OCI-LY1 (cell line): Measurements from ENCODE around the gene PRKRA.

Experiments
- H2AFZ ChIP-seq: fragments of 200-600 bp; sonication (generic), shearing (Covaris generic); 2 replicates; pipeline ENCODE4 v1.6.0; 2014; ENCODE audit warnings: antibody characterized with exemption, mild to moderate bottlenecking, low read length
- H3F3A ChIP-seq: fragments of 200-600 bp; sonication (generic), shearing (Covaris generic); 2 replicates; pipeline ENCODE4 v1.6.0; 2014; ENCODE audit warnings: mild to moderate bottlenecking, antibody characterized with exemption, low read length, moderate library complexity; ENCODE audit not compliant: insufficient read depth
- H3K27ac ChIP-seq: fragments of 200-600 bp; sonication (generic); 2 replicates; pipeline ENCODE4 v1.5.1; 2014; ENCODE audit warnings: low read length, mixed run types, mild to moderate bottlenecking, low read depth; ENCODE audit not compliant: poor library complexity, severe bottlenecking
- H3K27me3 ChIP-seq: fragments of 200-600 bp; sonication (generic); 2 replicates; pipeline ENCODE4 v1.6.0; 2014; ENCODE audit warnings: antibody characterized with exemption, mild to moderate bottlenecking, low read length, moderate library complexity; ENCODE audit not compliant: insufficient read depth
- H3K36me3 ChIP-seq: fragments of 200-600 bp; sonication (generic); 2 replicates; pipeline ENCODE4 v1.6.1; 2014; ENCODE audit warnings: mild to moderate bottlenecking, antibody characterized with exemption, low read length, moderate library complexity, mixed read lengths; ENCODE audit not compliant: insufficient read depth
- H3K4me1 ChIP-seq: fragments of 200-600 bp; sonication (generic); 2 replicates; pipeline ENCODE4 v1.5.1; 2014; ENCODE audit warnings: mild to moderate bottlenecking, low read length, moderate library complexity; ENCODE audit not compliant: insufficient read depth, severe bottlenecking
- H3K4me2 ChIP-seq: fragments of 200-600 bp; sonication (generic), shearing (Covaris generic); 2 replicates; pipeline ENCODE4 v1.6.1; 2014; ENCODE audit warnings: low read length
- H3K4me3 ChIP-seq: fragments of 200-600 bp; sonication (generic); 2 replicates; pipeline ENCODE4 v1.5.1; 2014; ENCODE audit warnings: low read length, low read depth, mild to moderate bottlenecking, mixed read lengths; ENCODE audit not compliant: poor library complexity, severe bottlenecking
- H3K79me2 ChIP-seq: fragments of 200-600 bp; shearing (Covaris generic); 2 replicates; pipeline ENCODE4 v1.6.1; 2016; ENCODE audit warnings: mixed run types, low read length, mixed read lengths; ENCODE audit not compliant: insufficient read depth
- H3K9ac ChIP-seq: fragments of 200-600 bp; sonication (generic), shearing (Covaris generic); 2 replicates; pipeline ENCODE4 v1.6.1; 2014; ENCODE audit warnings: mild to moderate bottlenecking, low read length, mixed read lengths
- H3K9me2 ChIP-seq: fragments of 200-600 bp; sonication (generic), shearing (Covaris generic); 2 replicates; pipeline ENCODE4 v1.6.1; 2014; ENCODE audit warnings: low read depth, mild to moderate bottlenecking, low read length, mixed read lengths
- H3K9me3 ChIP-seq: fragments of 200-600 bp; shearing (Covaris generic); 2 replicates; pipeline ENCODE4 v1.6.1; 2014; ENCODE audit warnings: low read length, mixed read lengths
- H4K20me1 ChIP-seq: fragments of 200-600 bp; sonication (generic), shearing (Covaris generic); 2 replicates; pipeline ENCODE4 v1.6.0; 2016; ENCODE audit warnings: mild to moderate bottlenecking, low read length; ENCODE audit not compliant: insufficient read depth
- EZH2 ChIP-seq: fragments of 200-600 bp; sonication (generic), shearing (Covaris generic); IDR thresholded peaks from 2 replicates; pipeline ENCODE4 v1.8.0; 2017; ENCODE audit warnings: borderline replicate concordance, mixed run types, mild to moderate bottlenecking, antibody characterized with exemption, low read length, moderate library complexity, mixed read lengths
- TF ChIP-seq, protein P1 (sequence below): fragments of 200-600 bp; sonication (generic), shearing (Covaris generic); IDR thresholded peaks from 2 replicates; pipeline ENCODE4 v1.5.1; 2017; ENCODE audit warnings: mild to moderate bottlenecking, antibody characterized with exemption, low read length, moderate library complexity, mixed read lengths

Gene PRKRA

DNA sequence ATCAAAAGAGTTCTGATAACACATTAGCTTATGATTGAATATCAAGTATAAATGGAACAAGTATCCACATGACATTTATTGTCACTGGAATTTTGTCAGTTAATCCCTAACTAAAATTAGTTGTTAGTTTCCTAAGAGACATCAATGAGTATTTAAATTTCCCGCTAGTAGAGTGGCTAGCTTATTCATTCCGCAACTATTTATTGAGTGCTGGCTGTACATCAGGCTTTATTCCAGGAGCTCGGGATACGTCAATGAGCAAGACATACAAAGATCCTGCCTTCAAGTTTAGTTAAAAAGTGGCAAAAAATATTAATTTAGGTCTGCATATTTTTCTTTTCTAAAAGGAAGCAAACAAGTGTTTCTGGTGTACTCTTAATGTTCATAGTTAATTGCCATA lies 59.3 kb downstream of the PRKRA start:
- Histone ChIP-seq H3K9ac (no peak overlapping the region), H3K4me1 (no peaks in the 10 kb centered on the region), H3F3A (no peaks in the 10 kb centered on the region), H3K36me3 (no peaks in the 10 kb centered on the region), H3K9me2 (no peaks in the 10 kb centered on the region), H3K27me3 (no peaks in the 10 kb centered on the region), H3K27ac (no peak overlapping the region), H3K9me3 (no peaks in the 10 kb centered on the region), H4K20me1 (no peaks in the 10 kb centered on the region), H3K79me2 (no peaks in the 10 kb centered on the region), H3K4me3 (no peak overlapping the region), H3K4me2 (no peak overlapping the region), H2AFZ (no peak overlapping the region)
- TF ChIP-seq EZH2 = no peak
- TF ChIP-seq, protein P1, sequence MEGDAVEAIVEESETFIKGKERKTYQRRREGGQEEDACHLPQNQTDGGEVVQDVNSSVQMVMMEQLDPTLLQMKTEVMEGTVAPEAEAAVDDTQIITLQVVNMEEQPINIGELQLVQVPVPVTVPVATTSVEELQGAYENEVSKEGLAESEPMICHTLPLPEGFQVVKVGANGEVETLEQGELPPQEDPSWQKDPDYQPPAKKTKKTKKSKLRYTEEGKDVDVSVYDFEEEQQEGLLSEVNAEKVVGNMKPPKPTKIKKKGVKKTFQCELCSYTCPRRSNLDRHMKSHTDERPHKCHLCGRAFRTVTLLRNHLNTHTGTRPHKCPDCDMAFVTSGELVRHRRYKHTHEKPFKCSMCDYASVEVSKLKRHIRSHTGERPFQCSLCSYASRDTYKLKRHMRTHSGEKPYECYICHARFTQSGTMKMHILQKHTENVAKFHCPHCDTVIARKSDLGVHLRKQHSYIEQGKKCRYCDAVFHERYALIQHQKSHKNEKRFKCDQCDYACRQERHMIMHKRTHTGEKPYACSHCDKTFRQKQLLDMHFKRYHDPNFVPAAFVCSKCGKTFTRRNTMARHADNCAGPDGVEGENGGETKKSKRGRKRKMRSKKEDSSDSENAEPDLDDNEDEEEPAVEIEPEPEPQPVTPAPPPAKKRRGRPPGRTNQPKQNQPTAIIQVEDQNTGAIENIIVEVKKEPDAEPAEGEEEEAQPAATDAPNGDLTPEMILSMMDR = no peak

DNA sequence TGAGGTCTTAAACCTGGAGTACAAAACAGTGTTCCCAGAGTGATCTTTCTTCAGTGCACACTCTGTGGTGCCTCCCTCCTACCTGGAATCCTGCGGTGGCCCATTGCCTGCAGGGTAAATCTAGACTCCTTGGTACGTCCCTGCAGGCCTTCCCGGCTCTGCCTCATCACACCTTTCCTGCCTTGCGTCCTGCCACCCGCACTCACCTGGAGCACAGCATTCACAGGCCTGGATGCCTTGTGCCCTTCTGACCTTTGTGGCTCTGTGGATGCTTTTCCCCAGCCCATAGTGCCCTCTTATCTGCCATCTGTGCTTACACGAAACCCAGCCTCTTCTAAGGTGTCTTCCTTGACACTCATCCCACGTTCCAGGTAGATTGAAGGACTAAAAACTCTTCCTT lies 62.7 kb downstream of the PRKRA start:
- TF ChIP-seq EZH2 = no peak
- TF ChIP-seq, protein P1 = no peak
- no peaks in the 10 kb centered on the region for H3K36me3 ChIP-seq
- no peak overlapping the region for H3K27ac ChIP-seq
- H3K4me1 ChIP-seq = no peaks in the 10 kb centered on the region
- no peaks in the 10 kb centered on the region for H3F3A ChIP-seq
- no peak overlapping the region for H3K4me3 ChIP-seq
- no peaks in the 10 kb centered on the region for H4K20me1 ChIP-seq
- H3K9me3 ChIP-seq = no peaks in the 10 kb centered on the region
- H3K4me2 ChIP-seq = no peak overlapping the region
- H3K9ac ChIP-seq = no peak overlapping the region
- H3K79me2 ChIP-seq = no peaks in the 10 kb centered on the region
- no peaks in the 10 kb centered on the region for H3K9me2 ChIP-seq
- H2AFZ ChIP-seq = no peak overlapping the region
- H3K27me3 ChIP-seq = no peaks in the 10 kb centered on the region

DNA sequence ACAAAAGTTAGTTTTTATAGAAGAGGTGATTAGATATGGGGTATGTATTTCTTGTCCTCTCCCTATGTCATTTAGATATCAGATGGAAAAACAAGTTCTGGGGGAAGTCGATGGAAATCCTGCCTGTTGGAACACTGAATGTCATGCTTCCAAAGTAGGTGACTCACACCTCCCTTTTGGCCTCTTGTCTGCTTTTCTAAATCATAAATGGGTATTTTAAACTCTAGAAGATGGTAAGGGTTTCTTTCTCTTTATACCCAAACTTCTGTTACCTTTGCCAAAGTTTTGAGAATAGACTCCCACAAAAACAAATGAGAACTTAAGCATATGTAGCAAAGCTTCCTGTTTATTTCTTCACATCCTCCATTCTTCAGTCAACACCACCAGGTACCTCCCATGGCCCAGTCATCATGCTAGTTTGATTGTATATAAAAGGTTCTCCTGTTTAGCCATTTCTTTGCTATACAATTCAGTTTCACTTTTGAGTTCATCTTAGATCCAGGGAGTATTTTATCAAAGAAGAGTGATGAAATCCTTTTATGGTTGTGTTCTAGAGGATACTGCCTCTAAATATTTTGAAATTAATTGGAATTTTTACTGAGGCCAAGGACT lies 63.9 kb downstream of the PRKRA start:
- Histone ChIP-seq H3K4me3 (no peak overlapping the region), H3K36me3 (no peaks in the 10 kb centered on the region), H3K27ac (no peak overlapping the region), H3K9ac (no peak overlapping the region), H3K79me2 (no peaks in the 10 kb centered on the region), H3K9me2 (no peaks in the 10 kb centered on the region), H3K9me3 (no peaks in the 10 kb centered on the region), H2AFZ (no peak overlapping the region), H4K20me1 (no peaks in the 10 kb centered on the region), H3K27me3 (no peaks in the 10 kb centered on the region), H3K4me1 (no peaks in the 10 kb centered on the region), H3F3A (no peaks in the 10 kb centered on the region), H3K4me2 (no peak overlapping the region)
- no peak for TF ChIP-seq EZH2
- TF ChIP-seq, protein P1 = no peak
